VCaP (cell line): Measurements from ENCODE around the gene TMEM17.
"Not testable (repeated sequence)": the region's sequence is repeated elsewhere in the genome, so short reads cannot be mapped to it uniquely, and the experiment has no call there.

Experiments
- H3K27ac ChIP-seq: fragments of 450-650 bp; 2 replicates; pipeline ENCODE4 v1.5.1; 2017
- CTCF ChIP-seq: fragments of 450-650 bp; conservative IDR thresholded peaks from 2 replicates; pipeline ENCODE4 v1.5.1; 2017; ENCODE audit warnings: mild to moderate bottlenecking, moderate library complexity

Gene TMEM17

GRCh38 chr2:62538756-62539155 is 32.8 kb upstream of the TMEM17 start:
- TF ChIP-seq CTCF: no peak
- H3K27ac ChIP-seq: no peak overlapping the region

GRCh38 chr2:62537814-62538213 is 31.8 kb upstream of the TMEM17 start:
- TF ChIP-seq CTCF: no peak
- no peak overlapping the region for H3K27ac ChIP-seq

GRCh38 chr2:62536873-62537547 is 31.0 kb upstream of the TMEM17 start:
- TF ChIP-seq CTCF: no peak
- H3K27ac ChIP-seq: no peak overlapping the region

DNA sequence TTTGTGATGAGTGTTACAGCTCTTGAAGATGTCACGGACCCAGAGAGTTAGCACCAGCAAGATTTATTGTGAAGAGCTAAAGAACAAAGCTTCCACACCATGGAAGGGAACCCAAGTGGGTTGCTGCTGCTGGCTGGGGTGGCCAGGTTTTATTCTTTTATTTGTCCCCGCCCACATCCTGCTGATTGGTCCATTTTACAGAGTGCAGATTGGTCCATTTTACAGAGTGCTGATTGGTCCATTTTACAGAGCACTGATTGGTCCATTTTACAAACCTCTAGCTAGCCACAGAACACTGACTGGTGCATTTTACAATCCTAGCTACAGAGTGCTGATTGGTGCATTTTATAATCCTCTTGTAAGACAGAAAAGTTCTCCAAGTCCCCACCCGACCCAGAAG is 29.5 kb upstream of the TMEM17 start:
- H3K27ac ChIP-seq: not testable (repeated sequence)

- H3K27ac ChIP-seq: no peak overlapping the region
- TF ChIP-seq CTCF: no peak
Measured at GRCh38 chr2:62531594-62531993, 25.6 kb upstream of the TMEM17 start.

GRCh38 chr2:62529758-62530157 is 23.8 kb upstream of the TMEM17 start:
- no peak for TF ChIP-seq CTCF
- H3K27ac ChIP-seq: peak overlapping the region; percentile 88

DNA sequence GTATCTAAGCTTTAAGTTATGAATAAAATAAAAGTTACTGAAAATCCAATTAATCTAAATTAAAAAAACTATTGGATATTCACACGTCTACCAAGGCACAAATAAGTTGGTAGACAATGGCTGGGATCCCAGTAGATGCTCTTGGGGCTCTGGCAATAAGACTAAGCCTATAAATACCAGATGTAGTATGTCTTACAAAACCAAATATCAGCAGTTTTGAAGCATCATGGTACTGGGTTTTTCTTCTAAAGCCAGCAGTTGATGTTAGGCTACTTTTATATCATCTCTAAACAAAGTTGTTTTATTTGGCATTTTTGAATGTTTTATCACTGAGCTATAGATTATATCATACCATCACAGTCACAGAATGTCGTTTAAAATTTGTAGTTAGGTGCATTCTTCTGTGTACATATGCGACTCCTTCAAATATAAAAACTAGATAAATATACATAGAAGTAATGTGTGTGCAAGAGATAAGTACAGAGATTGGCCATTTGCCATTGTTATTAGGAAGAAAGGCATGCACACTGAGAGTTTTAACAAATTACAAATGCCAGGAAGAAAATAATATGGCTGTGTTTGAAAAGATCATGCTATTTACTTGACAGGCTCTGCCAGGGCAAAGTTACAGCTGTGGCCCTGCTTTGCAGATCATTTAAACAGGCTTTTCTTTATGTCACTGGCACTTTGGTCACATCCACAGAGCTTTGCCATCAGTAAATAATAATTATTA is 21.6 kb upstream of the TMEM17 start:
- peak overlapping the region; percentile 88 for H3K27ac ChIP-seq
- no peak for TF ChIP-seq CTCF
